Stomach (tissue), 4 donors: ENCODE results near the gene NAALADL2.

Experiments
- CTCF ChIP-seq, 7 experiments: fragments of 450-650 bp in 4 of 7; fragments of 200-600 bp in 3 of 7; sonication (generic) in 3 of 7; IDR thresholded peaks; one replicate each; pipeline ENCODE4 v1.5.1; 2016 to 2019; ENCODE audit warnings: antibody characterized with exemption in 7 of 7, control low read depth in 2 of 7, mild to moderate bottlenecking in 1 of 7
- EP300 ChIP-seq: sonication (generic); formaldehyde crosslinking; IDR thresholded peaks from one replicate; pipeline ENCODE4 v1.6.1; 2017; ENCODE audit warnings: antibody characterized with exemption
- POLR2A ChIP-seq, 4 donors: fragments of 450-650 bp; IDR thresholded peaks; one replicate each; pipeline ENCODE4 v1.6.1; 2016; ENCODE audit warnings: antibody characterized with exemption in 4 of 4, control low read depth in 2 of 4, mild to moderate bottlenecking in 1 of 4, moderate library complexity in 1 of 4
- POLR2AphosphoS5 ChIP-seq, 3 donors: sonication (generic); formaldehyde crosslinking; IDR thresholded peaks; one replicate each; pipeline ENCODE4 v1.6.1; 2016; ENCODE audit warnings: antibody characterized with exemption in 3 of 3

- no peak for TF ChIP-seq POLR2A (IDR thresholded peaks at IDR 0.05)
- TF ChIP-seq CTCF (IDR thresholded peaks at IDR 0.05): no peak
- TF ChIP-seq POLR2AphosphoS5 (IDR thresholded peaks at IDR 0.05): no peak
- TF ChIP-seq EP300: no peak
These were observed 408.4 kb downstream of the NAALADL2 start for GRCh38 chr3:175267561-175267960.
